Left kidney (tissue), 2 donors: ENCODE results near the gene TASP1. TPM values are rescaled to one million over a fixed set of nuclear protein-coding genes. Genes with fewer than 3 reads are reported as not detected.
A peak's percentile ranks its signal among the peaks of the same experiment; 100 is the strongest.

ENCODE experiments used
- DNase-seq: peaks from one replicate; pipeline ENCODE4 v3.0.0-alpha.2; 2013
- polyA plus RNA-seq: library from polyadenylated mRNA; unstranded; fragments of 120-200 nt; gene quantifications from one replicate; pipeline ENCODE4 v1.2.1, GENCODE V29; 2013; ENCODE audit not compliant: insufficient read length

TASP1 gene
- polyA plus RNA-seq, 1 donor = 13.9 TPM

GRCh38 chr20:13567663-13568062 is 71.1 kb downstream of the TASP1 start:
- no peak for DNase-seq

GRCh38 chr20:13563854-13564253 is 74.9 kb downstream of the TASP1 start:
- DNase-seq = no peak

GRCh38 chr20:13554706-13555105 is 84.0 kb downstream of the TASP1 start:
- DNase-seq = no peak

- no peak for DNase-seq
Measured at GRCh38 chr20:13554076-13554475, 84.7 kb downstream of the TASP1 start.

- DNase-seq = no peak
Measured at GRCh38 chr20:13552061-13552460, 86.7 kb downstream of the TASP1 start.

GRCh38 chr20:13549451-13549850 is 89.3 kb downstream of the TASP1 start:
- no peak for DNase-seq

- DNase-seq = peak; percentile 80
Measured at GRCh38 chr20:13546497-13547131, 92.1 kb downstream of the TASP1 start.

GRCh38 chr20:13545790-13546189 is 92.9 kb downstream of the TASP1 start:
- DNase-seq = no peak

- no peak for DNase-seq
Measured at GRCh38 chr20:13543783-13544182, 94.9 kb downstream of the TASP1 start.

- no peak for DNase-seq
Measured at GRCh38 chr20:13535627-13536026, 103.1 kb downstream of the TASP1 start.

GRCh38 chr20:13533946-13534345 is 104.8 kb downstream of the TASP1 start:
- DNase-seq = no peak

GRCh38 chr20:13530146-13530545 is 108.6 kb downstream of the TASP1 start:
- DNase-seq = no peak

- no peak for DNase-seq
Measured at GRCh38 chr20:13526551-13526950, 112.2 kb downstream of the TASP1 start.

GRCh38 chr20:13525225-13525940 is 113.3 kb downstream of the TASP1 start:
- no peak for DNase-seq

- DNase-seq = no peak
Measured at GRCh38 chr20:13524339-13524738, 114.4 kb downstream of the TASP1 start.

- DNase-seq = no peak
Measured at GRCh38 chr20:13517831-13518230, 120.9 kb downstream of the TASP1 start.

GRCh38 chr20:13515796-13516558 is 122.8 kb downstream of the TASP1 start:
- DNase-seq = no peak

- no peak for DNase-seq
Measured at GRCh38 chr20:13515291-13515690, 123.4 kb downstream of the TASP1 start.

- no peak for DNase-seq
Measured at GRCh38 chr20:13510837-13511488, 127.8 kb downstream of the TASP1 start.

GRCh38 chr20:13507646-13508045 is 131.1 kb downstream of the TASP1 start:
- no peak for DNase-seq

GRCh38 chr20:13501500-13501899 is 137.2 kb downstream of the TASP1 start:
- no peak for DNase-seq

GRCh38 chr20:13494019-13494418 is 144.7 kb downstream of the TASP1 start:
- DNase-seq = no peak

- no peak for DNase-seq
Measured at GRCh38 chr20:13493143-13493542, 145.6 kb downstream of the TASP1 start.
